GM18502 (cell line): Measurements from ENCODE around the gene ERN1.
A peak's percentile ranks its signal among the peaks of the same experiment; 100 is the strongest.

ENCODE experiments used
- ATAC-seq: cut with Tn5 transposase; IDR thresholded peaks from one replicate; pipeline ENCODE4 v1.9.1; 2021; ENCODE audit warnings: mild to moderate bottlenecking; ENCODE audit not compliant: unreplicated experiment, poor library complexity

Gene ERN1

GRCh38 chr17:64145751-64146417 lies 15.9 kb upstream of the ERN1 start:
- ATAC-seq, result peak; percentile 91

- ATAC-seq, result no peak
These were observed 15.4 kb upstream of the ERN1 start for GRCh38 chr17:64145375-64145750.

GRCh38 chr17:64139542-64139941 lies 9.6 kb upstream of the ERN1 start:
- no peak for ATAC-seq

- no peak for ATAC-seq
These were observed 8.5 kb upstream of the ERN1 start for GRCh38 chr17:64138441-64138840.

GRCh38 chr17:64135000-64135399 lies 5.1 kb upstream of the ERN1 start:
- no peak for ATAC-seq

GRCh38 chr17:64134216-64134970 lies 4.4 kb upstream of the ERN1 start:
- ATAC-seq, result no peak

GRCh38 chr17:64133546-64134215 lies 3.7 kb upstream of the ERN1 start:
- no peak for ATAC-seq

GRCh38 chr17:64131606-64132270 lies 1.8 kb upstream of the ERN1 start:
- no peak for ATAC-seq

- peak; percentile 26 for ATAC-seq
These were observed 636 bp upstream of the ERN1 start for GRCh38 chr17:64130559-64131001.

- ATAC-seq, result no peak
These were observed 504 bp downstream of the ERN1 start for GRCh38 chr17:64129515-64129764.

GRCh38 chr17:64128787-64129514 lies 993 bp downstream of the ERN1 start:
- ATAC-seq, result peak; percentile 1

- ATAC-seq, result no peak
These were observed 3.0 kb downstream of the ERN1 start for GRCh38 chr17:64126918-64127317.

- no peak for ATAC-seq
These were observed 4.0 kb downstream of the ERN1 start for GRCh38 chr17:64125937-64126336.

- no peak for ATAC-seq
These were observed 5.3 kb downstream of the ERN1 start for GRCh38 chr17:64124609-64125008.

- ATAC-seq, result no peak
These were observed 6.8 kb downstream of the ERN1 start for GRCh38 chr17:64123114-64123513.

GRCh38 chr17:64120972-64121786 lies 8.8 kb downstream of the ERN1 start:
- ATAC-seq, result peak; percentile 80

GRCh38 chr17:64120159-64120810 lies 9.7 kb downstream of the ERN1 start:
- no peak for ATAC-seq

GRCh38 chr17:64117981-64118979 lies 11.7 kb downstream of the ERN1 start:
- no peak for ATAC-seq
